ENCODE results near the gene PRPSAP2. TPM values are rescaled to one million over a fixed set of nuclear protein-coding genes. Genes with fewer than 3 reads are reported as not detected.

The PRPSAP2 gene
- total RNA-seq, 1 donor from 2014 or later = 50.6 TPM

GRCh38 chr17:18888766-18889290 is 30.9 kb downstream of the PRPSAP2 start:
- no peak overlapping the region for H3K4me2 ChIP-seq (ENCODE audit: low read length)
- H3K36me3 ChIP-seq (ENCODE audit: insufficient read depth, low read length) = peaks cover 23% of the 10 kb centered on the region
- no peak for DNase-seq (ENCODE audit: low read depth)
- H3K4me1 ChIP-seq (ENCODE audit: insufficient read depth, low read length) = no peaks in the 10 kb centered on the region
- H3K27me3 ChIP-seq (ENCODE audit: insufficient read depth, low read length) = no peaks in the 10 kb centered on the region
- no peak for FAIRE-seq
- H3K9me3 ChIP-seq (ENCODE audit: insufficient read depth, low read depth, low read length) = no peaks in the 10 kb centered on the region
- H3K4me3 Mint-ChIP-seq (ENCODE audit: unreplicated experiment) = no peak overlapping the region
- H3K27me3 Mint-ChIP-seq (ENCODE audit: low read depth, unreplicated experiment) = no peaks in the 10 kb centered on the region
- H4K20me1 ChIP-seq (ENCODE audit: insufficient read depth, low read length) = peaks cover 6% of the 10 kb centered on the region
- H3K27ac ChIP-seq (ENCODE audit: low read depth, low read length) = no peak overlapping the region
- H3K4me1 Mint-ChIP-seq (ENCODE audit: low read depth, unreplicated experiment) = no peaks in the 10 kb centered on the region
- no peak overlapping the region for H3K4me3 ChIP-seq (ENCODE audit: insufficient read depth, low read depth, low read length)
- no peak overlapping the region for H3K27ac Mint-ChIP-seq (ENCODE audit: unreplicated experiment)
- no peak overlapping the region for H2AFZ ChIP-seq (ENCODE audit: low read depth, low read length)
- H3K36me3 Mint-ChIP-seq (ENCODE audit: low read depth, unreplicated experiment) = peaks cover 11% of the 10 kb centered on the region
- no peaks in the 10 kb centered on the region for H3K9me3 Mint-ChIP-seq (ENCODE audit: unreplicated experiment)
- TF ChIP-seq CTCF (IDR thresholded peaks at IDR 0.05; ENCODE audit: insufficient read depth, low read depth, low read length) (no peak), EZH2 (IDR thresholded peaks at IDR 0.05; ENCODE audit: insufficient read depth, low read length) (no peak)
- H3K79me2 ChIP-seq (ENCODE audit: insufficient read depth, low read length) = no peaks in the 10 kb centered on the region
- no peak overlapping the region for H3K9ac ChIP-seq (ENCODE audit: low read length)

DNA sequence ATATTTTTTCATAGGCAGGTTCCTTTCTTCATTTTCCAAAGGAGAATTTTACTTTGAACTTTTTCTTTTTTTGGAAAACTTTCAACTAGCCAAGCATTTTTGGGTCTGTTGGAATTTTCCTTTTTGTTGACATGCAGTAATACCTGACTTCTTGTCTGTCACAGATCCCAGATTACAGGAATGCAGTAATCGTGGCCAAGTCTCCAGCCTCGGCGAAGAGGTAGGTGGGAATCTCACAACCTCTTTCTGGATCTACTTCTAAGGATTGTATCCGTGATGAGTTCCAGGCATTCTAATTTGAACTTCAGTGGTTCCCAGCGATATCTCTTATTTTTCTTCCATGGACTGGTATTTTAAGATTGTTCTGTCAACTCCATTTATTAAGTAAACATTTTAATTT is 31.7 kb downstream of the PRPSAP2 start:
- Histone ChIP-seq H3K36me3 (ENCODE audit: insufficient read depth, low read length) (peaks cover 16% of the 10 kb centered on the region), H3K9me3 (ENCODE audit: insufficient read depth, low read depth, low read length) (no peaks in the 10 kb centered on the region), H3K79me2 (ENCODE audit: insufficient read depth, low read length) (no peaks in the 10 kb centered on the region), H3K4me2 (ENCODE audit: low read length) (no peak overlapping the region), H3K9ac (ENCODE audit: low read length) (no peak overlapping the region), H3K27me3 (ENCODE audit: insufficient read depth, low read length) (no peaks in the 10 kb centered on the region), H4K20me1 (ENCODE audit: insufficient read depth, low read length) (peaks cover 3% of the 10 kb centered on the region), H3K4me1 (ENCODE audit: insufficient read depth, low read length) (no peaks in the 10 kb centered on the region), H2AFZ (ENCODE audit: low read depth, low read length) (no peak overlapping the region), H3K27ac (ENCODE audit: low read depth, low read length) (no peak overlapping the region), H3K4me3 (ENCODE audit: insufficient read depth, low read depth, low read length) (no peak overlapping the region)
- H3K36me3 Mint-ChIP-seq (ENCODE audit: low read depth, unreplicated experiment) = peaks cover 12% of the 10 kb centered on the region
- H3K9me3 Mint-ChIP-seq (ENCODE audit: unreplicated experiment) = no peaks in the 10 kb centered on the region
- DNase-seq (ENCODE audit: low read depth) (peak; percentile 12), FAIRE-seq (no peak)
- no peak overlapping the region for H3K4me3 Mint-ChIP-seq (ENCODE audit: unreplicated experiment)
- no peak for TF ChIP-seq EZH2 (IDR thresholded peaks at IDR 0.05; ENCODE audit: insufficient read depth, low read length)
- TF ChIP-seq CTCF (IDR thresholded peaks at IDR 0.05; ENCODE audit: insufficient read depth, low read depth, low read length) = no peak
- H3K27ac Mint-ChIP-seq (ENCODE audit: unreplicated experiment) = no peak overlapping the region
- H3K4me1 Mint-ChIP-seq (ENCODE audit: low read depth, unreplicated experiment) = no peaks in the 10 kb centered on the region
- H3K27me3 Mint-ChIP-seq (ENCODE audit: low read depth, unreplicated experiment) = no peaks in the 10 kb centered on the region

DNA sequence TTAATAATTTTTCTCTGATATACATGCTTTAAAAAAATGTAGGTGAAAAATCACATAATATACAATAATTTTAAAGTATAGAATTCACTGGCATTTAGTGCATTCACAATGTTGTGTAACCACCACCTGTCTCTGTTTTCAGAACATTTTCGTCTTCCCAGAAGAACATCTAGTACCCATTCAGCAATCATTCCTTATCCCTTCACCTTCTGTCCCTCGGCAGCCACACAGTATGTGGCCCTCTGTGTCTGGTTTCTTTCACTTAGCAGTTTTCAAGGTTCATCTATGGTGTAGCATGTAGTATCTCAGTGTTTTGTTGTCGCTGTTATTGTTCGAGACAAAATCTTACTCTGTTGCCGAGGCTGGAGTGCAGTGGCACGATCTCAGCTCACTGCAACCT is 33.6 kb downstream of the PRPSAP2 start:
- H3K9me3 ChIP-seq (ENCODE audit: insufficient read depth, low read depth, low read length) = no peaks in the 10 kb centered on the region
- H3K4me1 ChIP-seq (ENCODE audit: insufficient read depth, low read length) = no peaks in the 10 kb centered on the region
- no peak overlapping the region for H3K4me2 ChIP-seq (ENCODE audit: low read length)
- no peak overlapping the region for H2AFZ ChIP-seq (ENCODE audit: low read depth, low read length)
- FAIRE-seq (no peak), DNase-seq (ENCODE audit: low read depth) (no peak)
- Mint-ChIP-seq H3K27me3 (ENCODE audit: low read depth, unreplicated experiment) (no peaks in the 10 kb centered on the region), H3K36me3 (ENCODE audit: low read depth, unreplicated experiment) (peaks cover 20% of the 10 kb centered on the region), H3K4me3 (ENCODE audit: unreplicated experiment) (no peak overlapping the region), H3K9me3 (ENCODE audit: unreplicated experiment) (no peaks in the 10 kb centered on the region), H3K27ac (ENCODE audit: unreplicated experiment) (no peak overlapping the region), H3K4me1 (ENCODE audit: low read depth, unreplicated experiment) (no peaks in the 10 kb centered on the region)
- no peak overlapping the region for H3K4me3 ChIP-seq (ENCODE audit: insufficient read depth, low read depth, low read length)
- H3K27me3 ChIP-seq (ENCODE audit: insufficient read depth, low read length) = no peaks in the 10 kb centered on the region
- H3K27ac ChIP-seq (ENCODE audit: low read depth, low read length) = no peak overlapping the region
- no peak overlapping the region for H3K9ac ChIP-seq (ENCODE audit: low read length)
- TF ChIP-seq EZH2 (IDR thresholded peaks at IDR 0.05; ENCODE audit: insufficient read depth, low read length) (no peak), CTCF (IDR thresholded peaks at IDR 0.05; ENCODE audit: insufficient read depth, low read depth, low read length) (no peak)
- H4K20me1 ChIP-seq (ENCODE audit: insufficient read depth, low read length) = peaks cover 3% of the 10 kb centered on the region
- no peaks in the 10 kb centered on the region for H3K79me2 ChIP-seq (ENCODE audit: insufficient read depth, low read length)
- peaks cover 18% of the 10 kb centered on the region for H3K36me3 ChIP-seq (ENCODE audit: insufficient read depth, low read length)
